Immature natural killer cell (primary cell): ENCODE data around the gene MACROD2. TPM values are rescaled to one million over a fixed set of nuclear protein-coding genes. Genes with fewer than 3 reads are reported as not detected.

Source experiments
- DNase-seq, 3 donors: peaks; one replicate each; pipeline ENCODE4 v3.0.0; 2022; ENCODE audit warnings: mixed read lengths in 1 of 3
- H3K27ac Mint-ChIP-seq, 6 donors: one replicate each; pipeline ENCODE4 v1.8.0; 2020; ENCODE audit warnings: mixed read lengths in 6 of 6, mild to moderate bottlenecking in 5 of 6, inconsistent platforms in 4 of 6, moderate library complexity in 3 of 6
- H3K27me3 Mint-ChIP-seq, 3 donors: one replicate each; pipeline ENCODE4 v1.8.0; 2020 to 2021; ENCODE audit warnings: low read depth in 3 of 3, mild to moderate bottlenecking in 3 of 3, mixed read lengths in 3 of 3, moderate library complexity in 3 of 3, inconsistent platforms in 1 of 3
- H3K36me3 Mint-ChIP-seq, 3 donors: one replicate each; pipeline ENCODE4 v1.8.0; 2020; ENCODE audit warnings: mixed read lengths in 3 of 3, inconsistent platforms in 2 of 3, mild to moderate bottlenecking in 2 of 3
- H3K4me1 Mint-ChIP-seq, 2 donors: one replicate each; pipeline ENCODE4 v1.8.0; 2020; ENCODE audit warnings: inconsistent platforms in 2 of 2, mild to moderate bottlenecking in 2 of 2, mixed read lengths in 2 of 2, moderate library complexity in 1 of 2
- H3K4me3 Mint-ChIP-seq, 5 donors: one replicate each; pipeline ENCODE4 v1.8.0; 2020; ENCODE audit warnings: mild to moderate bottlenecking in 5 of 5, mixed read lengths in 5 of 5, inconsistent platforms in 3 of 5, moderate library complexity in 3 of 5
- H3K9me3 Mint-ChIP-seq, 6 donors: one replicate each; pipeline ENCODE4 v1.8.0; 2020; ENCODE audit warnings: mild to moderate bottlenecking in 6 of 6, mixed read lengths in 6 of 6, inconsistent platforms in 4 of 6, moderate library complexity in 3 of 6
- polyA plus RNA-seq, 3 donors: library from polyadenylated mRNA; unstranded; fragments of 300-500 nt; fragmentation: Illumina TruSeq; gene quantifications; one replicate each; pipeline ENCODE4 v1.2.3, GENCODE V29; 2021

MACROD2 gene
- polyA plus RNA-seq, 3 donors from 2014 or later, result not detected

DNA sequence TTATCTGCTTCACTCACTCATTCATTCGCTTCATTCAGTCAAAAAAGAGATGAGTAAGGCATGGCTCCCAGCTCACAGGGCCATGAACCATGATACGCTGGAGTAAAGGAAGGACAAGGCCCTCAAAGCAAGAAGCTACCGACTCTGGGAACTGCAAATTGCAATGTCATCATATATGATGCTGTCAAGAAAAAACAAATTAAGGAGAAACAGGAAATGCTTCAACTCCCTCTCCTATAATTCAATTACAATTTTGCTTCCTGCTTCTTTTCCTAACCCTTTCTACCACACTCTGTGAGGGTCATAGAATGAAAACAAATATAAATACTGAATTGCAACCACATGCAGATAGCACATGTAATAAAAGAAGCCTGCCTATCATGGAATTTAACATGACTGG is 1067.8 kb downstream of the MACROD2 start:
- Mint-ChIP-seq H3K4me3 (no peak overlapping the region), H3K4me1 (no peaks in the 10 kb centered on the region), H3K36me3 (peaks cover 0 to 4% (median 0%) of the 10 kb centered on the region in 3 donors), H3K27ac (no peak overlapping the region), H3K9me3 (peaks cover 0 to 30% (median 13%) of the 10 kb centered on the region in 6 donors), H3K27me3 (no peaks in the 10 kb centered on the region)
- DNase-seq, result no peak

DNA sequence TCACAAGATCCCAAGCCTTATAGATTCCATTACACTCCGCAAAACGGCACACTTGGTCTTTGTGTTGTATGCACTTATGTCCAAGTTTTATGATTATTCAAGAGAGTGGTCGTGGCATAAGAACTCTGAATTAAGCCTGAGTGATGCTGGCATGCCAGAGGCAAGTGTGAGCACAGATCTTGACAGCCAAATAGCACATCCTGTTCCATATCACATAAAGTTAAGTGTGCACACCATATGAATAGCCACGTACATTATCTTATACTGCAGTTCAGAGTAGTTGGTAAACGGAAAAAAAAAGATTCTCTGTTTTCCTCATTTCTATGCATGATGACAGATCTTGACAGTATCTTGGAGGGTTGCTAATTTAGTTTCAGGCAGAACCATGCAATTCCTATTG is 1069.4 kb downstream of the MACROD2 start:
- no peaks in the 10 kb centered on the region for H3K27me3 Mint-ChIP-seq
- no peak overlapping the region for H3K27ac Mint-ChIP-seq
- no peak overlapping the region for H3K4me3 Mint-ChIP-seq
- H3K4me1 Mint-ChIP-seq, result no peaks in the 10 kb centered on the region
- DNase-seq, result no peak
- peaks cover 0 to 9% (median 0%) of the 10 kb centered on the region in 3 donors for H3K36me3 Mint-ChIP-seq
- H3K9me3 Mint-ChIP-seq, result peaks cover 5 to 27% (median 14%) of the 10 kb centered on the region in 6 donors

DNA sequence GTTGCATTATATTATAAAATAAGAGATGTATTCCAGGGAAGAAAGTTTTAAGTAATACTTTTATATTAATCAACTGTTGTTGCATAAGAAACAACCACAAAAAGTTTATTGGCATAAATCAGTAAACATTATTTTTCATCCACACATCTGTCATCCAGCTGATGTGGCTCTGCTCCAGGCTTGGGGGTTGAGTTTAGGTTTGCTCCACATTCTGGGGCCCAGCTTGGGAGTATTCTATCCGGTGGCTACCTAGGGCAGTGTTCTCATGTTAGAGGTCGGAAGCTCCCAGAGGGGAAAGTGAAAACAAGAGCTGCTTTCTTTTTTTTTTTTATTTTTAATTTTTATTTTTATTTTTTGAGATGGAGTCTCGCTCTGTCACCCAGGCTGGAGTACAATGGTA is 1070.5 kb downstream of the MACROD2 start:
- Mint-ChIP-seq H3K4me3 (no peak overlapping the region), H3K9me3 (peaks cover 5 to 33% (median 11%) of the 10 kb centered on the region in 6 donors), H3K27me3 (peaks cover 0 to 2% (median 0%) of the 10 kb centered on the region in 3 donors), H3K27ac (no peak overlapping the region), H3K36me3 (peaks cover 0 to 9% (median 0%) of the 10 kb centered on the region in 3 donors), H3K4me1 (no peaks in the 10 kb centered on the region)
- DNase-seq, result no peak

DNA sequence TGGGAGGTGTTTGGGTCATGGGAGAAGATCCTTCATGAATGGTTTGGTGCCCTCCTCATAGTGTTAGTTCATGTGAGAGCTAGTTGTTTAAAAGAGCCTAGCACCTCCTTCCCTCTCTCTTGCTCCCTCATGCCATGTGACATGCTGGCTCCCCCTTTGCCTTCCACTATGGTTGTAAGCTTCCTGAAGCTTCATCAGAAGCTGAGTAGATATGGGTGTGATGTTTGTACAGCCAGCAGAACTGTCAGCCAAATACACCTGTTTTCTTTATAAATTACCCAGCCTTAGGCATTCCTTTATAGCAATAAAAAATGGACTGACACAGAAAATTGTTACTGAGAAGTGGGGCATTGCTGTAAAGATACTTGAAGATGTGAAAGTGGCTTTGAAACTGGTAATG is 1073.2 kb downstream of the MACROD2 start:
- H3K36me3 Mint-ChIP-seq, result peaks cover 0 to 5% (median 0%) of the 10 kb centered on the region in 3 donors
- no peak overlapping the region for H3K27ac Mint-ChIP-seq
- DNase-seq, result no peak
- peaks cover 2 to 44% (median 11%) of the 10 kb centered on the region in 6 donors for H3K9me3 Mint-ChIP-seq
- H3K27me3 Mint-ChIP-seq, result peaks cover 0 to 2% (median 0%) of the 10 kb centered on the region in 3 donors
- no peak overlapping the region for H3K4me3 Mint-ChIP-seq
- no peaks in the 10 kb centered on the region for H3K4me1 Mint-ChIP-seq

DNA sequence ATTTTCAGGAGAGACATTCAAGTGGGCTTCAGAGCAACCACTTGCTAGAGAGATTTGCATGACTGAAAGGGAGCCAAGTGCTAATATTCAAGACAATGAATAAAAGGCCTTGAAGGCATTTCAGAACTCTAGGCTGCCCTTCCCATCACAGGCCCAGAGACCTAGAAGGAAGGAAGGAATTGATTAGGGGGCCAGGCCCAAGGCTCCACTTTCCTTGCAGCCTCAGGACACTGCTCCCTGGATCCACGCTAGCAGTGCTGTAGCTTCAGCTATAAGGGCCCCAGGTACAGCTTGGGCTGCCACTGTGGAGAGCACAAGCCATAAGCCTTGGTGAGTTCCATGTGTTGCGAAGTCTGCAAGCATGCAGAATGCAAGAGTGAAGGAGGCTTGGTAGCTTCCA is 1074.0 kb downstream of the MACROD2 start:
- H3K9me3 Mint-ChIP-seq, result peaks cover 2 to 36% (median 9%) of the 10 kb centered on the region in 6 donors
- no peak overlapping the region for H3K4me3 Mint-ChIP-seq
- H3K36me3 Mint-ChIP-seq, result peaks cover 0 to 5% (median 0%) of the 10 kb centered on the region in 3 donors
- DNase-seq, result no peak
- H3K27me3 Mint-ChIP-seq, result peaks cover 0 to 2% (median 0%) of the 10 kb centered on the region in 3 donors
- no peak overlapping the region for H3K27ac Mint-ChIP-seq
- H3K4me1 Mint-ChIP-seq, result no peaks in the 10 kb centered on the region

DNA sequence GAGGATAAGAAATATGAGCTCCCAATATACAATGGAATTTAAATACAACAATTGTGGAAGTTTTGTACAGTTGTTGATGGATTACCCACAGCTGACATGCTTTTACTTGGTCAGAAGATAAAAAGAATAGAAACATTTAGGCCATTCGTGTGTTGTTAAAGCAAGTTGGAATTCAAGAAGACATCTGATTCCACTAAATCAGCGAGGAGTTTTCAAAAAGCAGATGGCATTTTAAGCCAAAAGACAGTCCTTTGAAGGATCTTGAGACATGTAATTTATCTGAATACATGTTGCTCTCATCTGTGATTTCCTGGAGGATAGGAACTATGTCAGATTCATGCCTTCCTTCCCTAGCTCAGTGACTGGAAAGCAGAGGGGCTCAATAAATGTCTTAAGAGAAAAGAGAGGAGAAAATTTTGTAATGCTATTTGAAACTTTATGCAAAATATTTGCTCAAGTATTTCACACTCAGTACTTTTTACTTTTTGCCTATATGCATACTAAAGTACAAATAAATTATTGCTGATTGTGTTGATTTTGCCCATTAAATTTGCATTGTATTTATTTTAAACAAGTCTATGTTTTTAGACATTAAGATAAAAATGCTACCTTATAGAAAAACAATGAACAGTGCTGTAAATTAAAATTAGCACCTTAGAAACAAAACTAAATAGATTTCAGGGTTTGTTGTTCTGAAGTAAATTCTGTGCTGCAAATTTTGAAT is 1075.9 kb downstream of the MACROD2 start:
- Mint-ChIP-seq H3K4me3 (no peak overlapping the region), H3K27me3 (peaks cover 0 to 2% (median 0%) of the 10 kb centered on the region in 3 donors), H3K27ac (no peak overlapping the region), H3K4me1 (no peaks in the 10 kb centered on the region), H3K9me3 (peaks cover 3 to 32% (median 6%) of the 10 kb centered on the region in 6 donors), H3K36me3 (peaks cover 0 to 5% (median 0%) of the 10 kb centered on the region in 3 donors)
- DNase-seq, result no peak

DNA sequence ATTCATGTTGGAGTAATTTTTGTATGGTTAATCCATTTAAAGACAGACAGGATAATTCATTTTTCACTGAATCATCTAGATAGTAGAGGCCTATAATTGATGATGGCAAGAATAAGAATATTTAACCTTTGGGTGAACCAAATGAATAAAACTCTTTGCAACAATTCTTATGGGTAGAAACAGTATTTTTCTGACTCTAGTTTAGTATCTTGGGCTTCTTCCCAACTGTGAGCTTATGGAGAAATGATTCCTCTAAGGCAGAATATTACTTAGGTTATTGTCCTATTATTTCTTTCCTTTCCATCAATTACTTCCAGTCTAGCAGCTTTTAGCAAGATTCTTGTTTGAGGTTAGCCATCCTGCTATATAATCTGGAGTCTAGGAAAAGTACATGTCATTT is 1077.0 kb downstream of the MACROD2 start:
- Mint-ChIP-seq H3K4me3 (no peak overlapping the region), H3K27ac (no peak overlapping the region), H3K9me3 (peaks cover 2 to 35% (median 6%) of the 10 kb centered on the region in 6 donors), H3K36me3 (peaks cover 0 to 5% (median 0%) of the 10 kb centered on the region in 3 donors), H3K27me3 (peaks cover 0 to 2% (median 0%) of the 10 kb centered on the region in 3 donors), H3K4me1 (no peaks in the 10 kb centered on the region)
- no peak for DNase-seq

DNA sequence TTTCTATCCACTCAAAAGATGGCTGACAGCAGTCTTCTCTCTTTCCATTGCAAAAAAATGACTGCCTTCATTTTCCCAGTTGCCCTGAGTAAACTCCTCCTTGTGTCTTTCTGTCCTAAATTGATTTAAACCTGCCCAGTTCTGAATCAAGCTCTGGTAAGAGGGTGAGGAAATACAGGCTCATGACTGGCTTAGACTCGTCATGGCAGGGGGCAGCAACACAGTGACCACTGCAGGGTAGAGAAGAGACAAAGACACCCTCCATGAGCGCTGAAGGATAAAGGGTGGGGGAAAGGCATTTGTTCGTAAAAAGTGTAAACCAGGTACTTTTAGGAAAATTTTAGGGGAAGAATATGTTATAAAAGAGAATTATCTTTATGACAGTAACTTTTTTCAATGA is 1080.3 kb downstream of the MACROD2 start:
- Mint-ChIP-seq H3K9me3 (peaks cover 0 to 26% (median 5%) of the 10 kb centered on the region in 6 donors), H3K36me3 (no peaks in the 10 kb centered on the region), H3K4me1 (no peaks in the 10 kb centered on the region), H3K27me3 (no peaks in the 10 kb centered on the region), H3K4me3 (no peak overlapping the region), H3K27ac (no peak overlapping the region)
- no peak for DNase-seq

DNA sequence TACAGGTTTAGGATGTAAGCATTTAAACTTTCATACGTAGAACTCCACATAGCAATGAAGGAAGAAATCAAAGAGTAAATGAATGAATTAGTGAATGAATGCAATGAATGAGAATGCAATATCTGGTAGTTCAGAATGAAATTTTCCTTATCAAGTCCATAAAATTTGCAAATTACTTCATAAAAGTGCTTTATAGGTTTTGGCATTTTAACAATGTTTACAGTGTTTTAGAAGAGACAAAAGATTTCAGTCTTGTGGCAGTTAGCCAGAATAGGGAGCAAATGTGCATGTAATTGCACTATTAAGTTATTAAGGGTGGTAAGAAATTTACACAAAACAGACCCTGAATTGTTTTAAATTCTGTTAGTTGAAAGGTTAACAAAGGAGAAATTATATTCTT is 1081.5 kb downstream of the MACROD2 start:
- no peak for DNase-seq
- Mint-ChIP-seq H3K4me1 (no peaks in the 10 kb centered on the region), H3K27me3 (no peaks in the 10 kb centered on the region), H3K36me3 (no peaks in the 10 kb centered on the region), H3K4me3 (no peak overlapping the region), H3K27ac (no peak overlapping the region), H3K9me3 (peaks cover 0 to 19% (median 5%) of the 10 kb centered on the region in 6 donors)

DNA sequence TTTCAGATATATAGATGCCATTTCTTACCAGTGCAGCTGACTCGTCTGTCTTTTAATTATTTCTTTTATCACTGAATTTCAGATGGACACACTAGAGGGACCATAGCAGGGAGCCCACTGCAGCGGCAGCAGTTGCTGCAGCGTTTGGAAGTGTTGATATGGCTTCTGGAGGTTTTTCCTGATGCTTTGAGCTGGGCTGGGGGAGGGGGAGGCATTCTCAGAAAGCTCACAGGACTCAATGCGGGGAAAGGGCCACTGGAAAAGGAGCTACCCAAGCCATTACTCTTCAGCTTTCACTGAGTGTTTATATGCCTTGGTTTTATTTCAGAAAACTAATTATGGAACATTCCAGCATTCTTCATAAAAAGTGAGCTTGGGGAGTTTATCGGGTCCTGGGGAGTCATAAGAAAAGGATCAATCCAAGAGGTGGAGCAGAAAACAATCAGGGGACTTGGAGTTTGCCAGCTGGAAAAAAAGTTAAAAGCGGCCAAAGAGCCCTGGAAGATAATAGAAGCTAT is 1082.5 kb downstream of the MACROD2 start:
- Mint-ChIP-seq H3K27ac (no peak overlapping the region), H3K9me3 (peaks cover 0 to 27% (median 5%) of the 10 kb centered on the region in 6 donors), H3K27me3 (no peaks in the 10 kb centered on the region), H3K4me3 (no peak overlapping the region), H3K4me1 (no peaks in the 10 kb centered on the region), H3K36me3 (no peaks in the 10 kb centered on the region)
- no peak for DNase-seq

DNA sequence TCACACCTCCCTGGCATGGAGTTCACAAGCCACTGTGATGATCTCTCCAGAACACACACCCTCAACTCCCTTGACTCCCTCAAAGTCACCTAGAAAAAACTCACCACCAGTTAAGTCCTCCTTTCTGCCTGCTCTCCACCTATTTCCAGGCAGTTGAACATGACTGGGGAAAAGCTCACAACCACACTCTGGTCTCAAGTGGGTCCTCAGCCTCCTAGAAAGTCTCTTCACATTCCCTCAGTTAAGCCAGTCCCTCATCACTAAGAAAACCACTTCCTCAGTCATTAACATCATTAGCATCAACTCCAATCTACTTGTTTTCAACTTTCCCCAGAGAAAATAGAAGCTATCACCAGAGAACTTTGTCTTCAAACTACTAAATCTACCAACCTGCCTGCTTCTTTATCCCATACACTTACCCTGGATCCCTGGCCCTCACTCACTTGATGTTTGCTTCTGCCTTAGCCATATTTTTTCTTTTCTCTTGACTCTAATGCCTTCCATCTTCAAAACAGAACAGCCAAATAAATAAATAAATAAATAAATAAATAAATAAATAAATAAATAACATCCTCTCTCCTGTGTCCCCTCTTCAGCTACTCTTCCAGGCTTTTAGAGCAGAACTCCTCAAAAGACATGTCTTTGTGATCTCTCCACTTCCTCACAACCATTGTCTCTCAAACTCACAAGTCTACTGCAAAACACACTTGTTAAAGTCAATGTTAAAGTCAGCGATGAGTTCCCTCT is 1084.5 kb downstream of the MACROD2 start:
- DNase-seq, result no peak
- no peak overlapping the region for H3K27ac Mint-ChIP-seq
- H3K36me3 Mint-ChIP-seq, result no peaks in the 10 kb centered on the region
- peaks cover 0 to 27% (median 6%) of the 10 kb centered on the region in 6 donors for H3K9me3 Mint-ChIP-seq
- H3K4me1 Mint-ChIP-seq, result no peaks in the 10 kb centered on the region
- no peaks in the 10 kb centered on the region for H3K27me3 Mint-ChIP-seq
- no peak overlapping the region for H3K4me3 Mint-ChIP-seq

DNA sequence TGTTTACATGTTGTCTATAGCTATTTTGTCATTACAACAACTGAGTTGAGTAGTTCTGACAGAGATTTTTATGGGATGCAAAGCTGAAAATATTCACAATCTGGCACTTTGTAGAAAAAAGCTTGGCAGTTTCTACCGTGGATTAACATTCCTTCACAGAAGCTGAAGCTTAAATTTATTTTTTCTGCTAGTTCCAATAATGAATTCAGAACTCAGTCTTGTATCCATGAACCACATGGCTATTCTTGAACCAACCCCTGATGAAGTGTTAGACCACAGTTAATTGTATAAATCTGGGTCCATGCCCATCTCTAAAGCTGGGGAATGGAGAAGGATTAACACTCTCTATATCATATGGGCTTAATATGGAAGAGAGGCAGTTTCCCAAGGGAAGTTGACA is 1085.9 kb downstream of the MACROD2 start:
- no peaks in the 10 kb centered on the region for H3K4me1 Mint-ChIP-seq
- no peak for DNase-seq
- peaks cover 0 to 24% (median 5%) of the 10 kb centered on the region in 6 donors for H3K9me3 Mint-ChIP-seq
- H3K4me3 Mint-ChIP-seq, result no peak overlapping the region
- no peak overlapping the region for H3K27ac Mint-ChIP-seq
- no peaks in the 10 kb centered on the region for H3K36me3 Mint-ChIP-seq
- H3K27me3 Mint-ChIP-seq, result no peaks in the 10 kb centered on the region

DNA sequence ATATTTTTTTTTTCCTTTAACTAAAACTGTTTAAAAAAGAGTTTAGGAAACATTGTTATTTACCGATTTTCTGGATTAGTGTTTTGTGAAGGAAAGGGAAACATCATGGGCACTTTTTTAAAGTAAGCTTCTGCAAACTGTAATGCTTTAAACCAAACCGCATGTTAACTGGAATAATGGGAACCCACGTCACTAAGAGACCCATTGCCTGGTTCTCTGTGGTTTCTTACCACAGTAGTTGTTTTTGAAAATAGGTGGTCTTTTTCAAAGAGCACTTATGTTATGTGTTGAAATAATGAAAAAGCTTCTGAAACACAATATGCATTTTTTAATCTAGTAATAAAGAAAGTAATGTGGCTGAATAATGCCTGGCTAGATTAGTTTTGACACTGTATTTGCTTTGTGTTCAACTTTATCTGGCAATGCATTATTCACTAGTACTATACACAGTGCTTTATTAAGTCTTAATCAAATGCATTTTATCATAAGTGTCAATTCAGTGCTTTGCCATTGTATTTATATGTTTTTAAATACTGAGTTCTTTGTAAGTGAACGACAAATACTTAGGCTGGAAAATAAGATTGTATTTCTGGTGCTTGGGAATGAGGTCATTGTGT is 1096.2 kb downstream of the MACROD2 start:
- Mint-ChIP-seq H3K27ac (no peak overlapping the region), H3K4me3 (no peak overlapping the region), H3K4me1 (no peaks in the 10 kb centered on the region), H3K27me3 (no peaks in the 10 kb centered on the region), H3K36me3 (no peaks in the 10 kb centered on the region), H3K9me3 (peaks cover 0 to 14% (median 8%) of the 10 kb centered on the region in 6 donors)
- no peak for DNase-seq

DNA sequence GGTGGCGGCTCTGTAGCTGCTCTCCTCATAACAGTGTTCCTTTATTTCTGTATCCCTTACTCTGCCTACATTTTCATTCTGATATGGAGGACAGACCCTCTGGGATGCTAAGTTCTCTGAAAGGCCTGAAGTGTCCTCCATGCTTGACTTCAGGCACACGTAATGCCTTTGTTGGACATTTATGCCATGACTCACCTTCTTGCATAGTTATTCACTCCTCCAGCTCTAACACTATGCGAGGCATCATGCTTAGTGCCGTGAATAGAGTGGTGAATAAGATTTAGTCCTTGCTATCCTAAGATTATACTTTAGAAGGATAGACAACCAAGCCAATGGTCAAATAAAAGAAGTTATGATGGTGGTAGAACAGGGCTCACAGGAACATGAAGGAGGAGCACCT is 1103.0 kb downstream of the MACROD2 start:
- no peaks in the 10 kb centered on the region for H3K36me3 Mint-ChIP-seq
- peaks cover 0 to 1% (median 0%) of the 10 kb centered on the region in 3 donors for H3K27me3 Mint-ChIP-seq
- DNase-seq, result no peak
- H3K4me3 Mint-ChIP-seq, result no peak overlapping the region
- no peaks in the 10 kb centered on the region for H3K4me1 Mint-ChIP-seq
- no peak overlapping the region for H3K27ac Mint-ChIP-seq
- H3K9me3 Mint-ChIP-seq, result peaks cover 5 to 39% (median 13%) of the 10 kb centered on the region in 6 donors
